SU-DHL-6 (cell line): Measurements from ENCODE around the gene RAD51.

Experiments used
- H2AFZ ChIP-seq: fragments of 200-600 bp; sonication (generic); 2 replicates; pipeline ENCODE4 v1.6.1; 2014; ENCODE audit warnings: low read depth, mild to moderate bottlenecking, moderate library complexity, mixed read lengths, antibody characterized with exemption, low read length; ENCODE audit not compliant: severe bottlenecking
- H3F3A ChIP-seq: fragments of 200-600 bp; shearing (Covaris generic); 2 replicates; pipeline ENCODE4 v1.6.0; 2016; ENCODE audit warnings: antibody characterized with exemption, mild to moderate bottlenecking; ENCODE audit not compliant: insufficient read depth
- H3K27ac ChIP-seq: fragments of 200-600 bp; sonication (generic); 2 replicates; pipeline ENCODE4 v1.5.1; 2016; ENCODE audit warnings: low read depth, mild to moderate bottlenecking, low read length, moderate library complexity, mixed read lengths
- H3K27me3 ChIP-seq: fragments of 200-600 bp; sonication (generic), shearing (Covaris generic); 2 replicates; pipeline ENCODE4 v1.6.0; 2014; ENCODE audit warnings: mild to moderate bottlenecking, low read length
- H3K36me3 ChIP-seq: fragments of 200-600 bp; sonication (generic); 2 replicates; pipeline ENCODE4 v1.6.1; 2014; ENCODE audit warnings: mild to moderate bottlenecking, low read length, mixed read lengths
- H3K4me2 ChIP-seq: fragments of 300-600, 200-600 bp; shearing (Covaris generic), sonication (generic); 2 replicates; pipeline ENCODE4 v1.6.0; 2014; ENCODE audit warnings: low read length, low read depth, mild to moderate bottlenecking; ENCODE audit not compliant: poor library complexity, severe bottlenecking
- H3K4me3 ChIP-seq: fragments of 200-600 bp; sonication (generic); 2 replicates; pipeline ENCODE4 v1.5.1; 2014; ENCODE audit warnings: antibody characterized with exemption, low read length, mild to moderate bottlenecking, mixed read lengths; ENCODE audit not compliant: insufficient read depth, poor library complexity, severe bottlenecking
- H3K79me2 ChIP-seq: fragments of 200-600 bp; sonication (generic); 2 replicates; pipeline ENCODE4 v1.6.1; 2014; ENCODE audit warnings: mild to moderate bottlenecking, low read length, moderate library complexity; ENCODE audit not compliant: insufficient read depth
- H3K9ac ChIP-seq: fragments of 200-600 bp; sonication (generic); 2 replicates; pipeline ENCODE4 v1.7.0; 2014; ENCODE audit warnings: mild to moderate bottlenecking, low read length
- H3K9me2 ChIP-seq: fragments of 200-600 bp; sonication (generic); replicated peaks from 2 replicates; pipeline ENCODE4 v1.6.1; 2014; ENCODE audit warnings: low read length; ENCODE audit not compliant: insufficient read depth
- H3K9me3 ChIP-seq: fragments of 200-600 bp; sonication (generic); 2 replicates; pipeline ENCODE4 v1.6.1; 2014; ENCODE audit warnings: low read length, mixed read lengths; ENCODE audit not compliant: insufficient read depth
- H4K20me1 ChIP-seq: fragments of 200-600 bp; sonication (generic); 2 replicates; pipeline ENCODE4 v1.6.1; 2014; ENCODE audit warnings: low read depth, mild to moderate bottlenecking, antibody characterized with exemption, low read length, moderate library complexity, mixed read lengths
- CTCF ChIP-seq: fragments of 200-600 bp; sonication (generic); IDR thresholded peaks from one replicate; pipeline ENCODE4 v1.5.1; 2017; ENCODE audit warnings: antibody characterized with exemption, mild to moderate bottlenecking, low read length, moderate library complexity; ENCODE audit not compliant: insufficient read depth, poor library complexity, severe bottlenecking
- EZH2phosphoT487 ChIP-seq: fragments of 200-600 bp; sonication (generic), shearing (Covaris generic); conservative IDR thresholded peaks from 2 replicates; pipeline ENCODE4 v1.6.1; 2018; ENCODE audit warnings: mild to moderate bottlenecking, antibody characterized with exemption, low read length, moderate library complexity, mixed read lengths

Gene RAD51

GRCh38 chr15:40739854-40740253, 44.9 kb downstream of the RAD51 start:
- Histone ChIP-seq H3K4me3 (no peak overlapping the region), H3K36me3 (peaks cover 12% of the 10 kb centered on the region; the same call in 1 of the 2 replicates), H2AFZ (no peak overlapping the region), H3K9me3 (no peaks in the 10 kb centered on the region), H3K9ac (no peak overlapping the region), H3K4me2 (no peak overlapping the region), H3K9me2 (no peaks in the 10 kb centered on the region), H3K27ac (no peak overlapping the region), H3K79me2 (no peaks in the 10 kb centered on the region), H3F3A (peaks cover 8% of the 10 kb centered on the region; the same call in 1 of the 2 replicates), H3K27me3 (no peaks in the 10 kb centered on the region), H4K20me1 (no peaks in the 10 kb centered on the region)
- no peak for TF ChIP-seq CTCF
- TF ChIP-seq EZH2phosphoT487: no peak

GRCh38 chr15:40743485-40743901, 48.5 kb downstream of the RAD51 start:
- Histone ChIP-seq H3K9ac (no peak overlapping the region), H3K27ac (no peak overlapping the region), H3K36me3 (no peaks in the 10 kb centered on the region)

GRCh38 chr15:40743921-40744814, 49.2 kb downstream of the RAD51 start:
- Histone ChIP-seq H3K27ac (no peak overlapping the region), H3F3A (0 out of 2 replicates have a peak, but pooled peaks cover 4% of the 10 kb centered on the region), H3K27me3 (no peaks in the 10 kb centered on the region), H2AFZ (no peak overlapping the region), H3K9ac (no peak overlapping the region), H3K9me3 (no peaks in the 10 kb centered on the region), H3K36me3 (no peaks in the 10 kb centered on the region), H3K9me2 (no peaks in the 10 kb centered on the region), H3K4me3 (no peak overlapping the region), H3K4me2 (no peak overlapping the region), H4K20me1 (no peaks in the 10 kb centered on the region), H3K79me2 (no peaks in the 10 kb centered on the region)
- TF ChIP-seq CTCF (no peak), EZH2phosphoT487 (no peak)

More at GRCh38 chr15:40743485-40743901, 48.5 kb downstream of the RAD51 start:
- Histone ChIP-seq H3K27me3 (no peaks in the 10 kb centered on the region), H3F3A (0 out of 2 replicates have a peak, but pooled peaks cover 4% of the 10 kb centered on the region), H4K20me1 (no peaks in the 10 kb centered on the region), H3K79me2 (no peaks in the 10 kb centered on the region), H3K4me3 (no peak overlapping the region), H3K4me2 (no peak overlapping the region), H2AFZ (no peak overlapping the region), H3K9me3 (no peaks in the 10 kb centered on the region), H3K9me2 (no peaks in the 10 kb centered on the region)
- TF ChIP-seq EZH2phosphoT487 (no peak), CTCF (no peak)
